ENCODE results near the gene FNBP1. TPM values are rescaled to one million over a fixed set of nuclear protein-coding genes. Genes with fewer than 3 reads are reported as not detected.
A peak's percentile ranks its signal among the peaks of the same experiment; 100 is the strongest.

FNBP1 gene
- total and polyA plus RNA-seq, 2 of the 13 experiments (the other 11 are each of a cell fraction or from before 2014, with no cell fraction given), result 5.4 to 19.5 TPM

DNA sequence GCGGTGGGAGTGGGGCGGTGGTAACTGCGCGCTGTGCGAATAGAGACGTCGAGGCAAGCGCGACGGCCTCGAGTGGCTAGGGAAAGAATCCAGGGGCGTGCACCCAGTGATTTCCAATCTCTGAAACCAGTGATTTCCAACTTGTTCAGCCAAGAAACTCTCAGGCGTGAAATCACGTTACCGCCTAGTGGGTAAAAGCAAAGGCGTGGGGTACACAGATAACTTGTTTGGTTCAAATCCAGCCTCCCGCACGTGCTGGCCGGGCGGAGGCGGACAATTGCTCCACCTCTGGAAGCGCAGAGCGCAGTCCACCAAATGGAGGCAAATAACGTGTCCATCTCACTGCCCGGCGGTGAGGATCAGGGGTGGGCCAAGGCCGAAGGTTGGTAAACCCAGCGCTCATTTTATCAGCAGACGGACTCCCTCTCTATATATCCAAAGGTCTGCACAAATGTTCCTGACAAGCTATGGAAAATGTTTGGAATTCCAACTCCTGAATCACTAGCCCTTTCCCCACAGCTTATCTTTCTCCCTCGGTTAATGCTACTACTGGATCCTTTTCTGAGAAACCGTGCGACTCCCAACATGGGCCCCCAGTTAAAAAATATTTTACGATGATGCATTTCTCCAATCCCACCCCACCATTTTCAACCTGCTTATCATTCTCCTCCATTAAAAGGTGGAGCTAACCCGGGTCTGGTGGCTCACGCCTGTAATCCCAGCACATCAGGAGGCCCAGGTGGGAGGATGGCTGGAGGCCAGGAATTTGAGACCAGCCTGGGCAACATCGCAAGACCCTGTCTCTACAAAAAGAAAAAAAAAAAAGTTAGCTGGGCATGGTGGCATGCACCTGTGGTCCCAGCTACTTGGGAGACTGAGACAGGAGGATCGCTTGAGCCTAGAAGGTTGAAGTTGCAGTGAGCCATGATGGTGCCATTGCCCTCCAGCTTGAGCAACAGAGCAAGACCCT is 950 bp upstream of the FNBP1 start (continued):
- TF ChIP-seq, protein P1, sequence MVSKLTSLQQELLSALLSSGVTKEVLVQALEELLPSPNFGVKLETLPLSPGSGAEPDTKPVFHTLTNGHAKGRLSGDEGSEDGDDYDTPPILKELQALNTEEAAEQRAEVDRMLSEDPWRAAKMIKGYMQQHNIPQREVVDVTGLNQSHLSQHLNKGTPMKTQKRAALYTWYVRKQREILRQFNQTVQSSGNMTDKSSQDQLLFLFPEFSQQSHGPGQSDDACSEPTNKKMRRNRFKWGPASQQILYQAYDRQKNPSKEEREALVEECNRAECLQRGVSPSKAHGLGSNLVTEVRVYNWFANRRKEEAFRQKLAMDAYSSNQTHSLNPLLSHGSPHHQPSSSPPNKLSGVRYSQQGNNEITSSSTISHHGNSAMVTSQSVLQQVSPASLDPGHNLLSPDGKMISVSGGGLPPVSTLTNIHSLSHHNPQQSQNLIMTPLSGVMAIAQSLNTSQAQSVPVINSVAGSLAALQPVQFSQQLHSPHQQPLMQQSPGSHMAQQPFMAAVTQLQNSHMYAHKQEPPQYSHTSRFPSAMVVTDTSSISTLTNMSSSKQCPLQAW (CRISPR knock-in tag; IDR thresholded peaks at IDR 0.05), result peak; percentile 79; the same call in 1 of the 2 replicates
- TF ChIP-seq, protein P2, sequence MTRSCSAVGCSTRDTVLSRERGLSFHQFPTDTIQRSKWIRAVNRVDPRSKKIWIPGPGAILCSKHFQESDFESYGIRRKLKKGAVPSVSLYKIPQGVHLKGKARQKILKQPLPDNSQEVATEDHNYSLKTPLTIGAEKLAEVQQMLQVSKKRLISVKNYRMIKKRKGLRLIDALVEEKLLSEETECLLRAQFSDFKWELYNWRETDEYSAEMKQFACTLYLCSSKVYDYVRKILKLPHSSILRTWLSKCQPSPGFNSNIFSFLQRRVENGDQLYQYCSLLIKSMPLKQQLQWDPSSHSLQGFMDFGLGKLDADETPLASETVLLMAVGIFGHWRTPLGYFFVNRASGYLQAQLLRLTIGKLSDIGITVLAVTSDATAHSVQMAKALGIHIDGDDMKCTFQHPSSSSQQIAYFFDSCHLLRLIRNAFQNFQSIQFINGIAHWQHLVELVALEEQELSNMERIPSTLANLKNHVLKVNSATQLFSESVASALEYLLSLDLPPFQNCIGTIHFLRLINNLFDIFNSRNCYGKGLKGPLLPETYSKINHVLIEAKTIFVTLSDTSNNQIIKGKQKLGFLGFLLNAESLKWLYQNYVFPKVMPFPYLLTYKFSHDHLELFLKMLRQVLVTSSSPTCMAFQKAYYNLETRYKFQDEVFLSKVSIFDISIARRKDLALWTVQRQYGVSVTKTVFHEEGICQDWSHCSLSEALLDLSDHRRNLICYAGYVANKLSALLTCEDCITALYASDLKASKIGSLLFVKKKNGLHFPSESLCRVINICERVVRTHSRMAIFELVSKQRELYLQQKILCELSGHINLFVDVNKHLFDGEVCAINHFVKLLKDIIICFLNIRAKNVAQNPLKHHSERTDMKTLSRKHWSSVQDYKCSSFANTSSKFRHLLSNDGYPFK (CRISPR knock-in tag; IDR thresholded peaks at IDR 0.05; ENCODE audit: borderline replicate concordance), result no peak; the same call in none of the 2 replicates
- TF ChIP-seq, protein P3, sequence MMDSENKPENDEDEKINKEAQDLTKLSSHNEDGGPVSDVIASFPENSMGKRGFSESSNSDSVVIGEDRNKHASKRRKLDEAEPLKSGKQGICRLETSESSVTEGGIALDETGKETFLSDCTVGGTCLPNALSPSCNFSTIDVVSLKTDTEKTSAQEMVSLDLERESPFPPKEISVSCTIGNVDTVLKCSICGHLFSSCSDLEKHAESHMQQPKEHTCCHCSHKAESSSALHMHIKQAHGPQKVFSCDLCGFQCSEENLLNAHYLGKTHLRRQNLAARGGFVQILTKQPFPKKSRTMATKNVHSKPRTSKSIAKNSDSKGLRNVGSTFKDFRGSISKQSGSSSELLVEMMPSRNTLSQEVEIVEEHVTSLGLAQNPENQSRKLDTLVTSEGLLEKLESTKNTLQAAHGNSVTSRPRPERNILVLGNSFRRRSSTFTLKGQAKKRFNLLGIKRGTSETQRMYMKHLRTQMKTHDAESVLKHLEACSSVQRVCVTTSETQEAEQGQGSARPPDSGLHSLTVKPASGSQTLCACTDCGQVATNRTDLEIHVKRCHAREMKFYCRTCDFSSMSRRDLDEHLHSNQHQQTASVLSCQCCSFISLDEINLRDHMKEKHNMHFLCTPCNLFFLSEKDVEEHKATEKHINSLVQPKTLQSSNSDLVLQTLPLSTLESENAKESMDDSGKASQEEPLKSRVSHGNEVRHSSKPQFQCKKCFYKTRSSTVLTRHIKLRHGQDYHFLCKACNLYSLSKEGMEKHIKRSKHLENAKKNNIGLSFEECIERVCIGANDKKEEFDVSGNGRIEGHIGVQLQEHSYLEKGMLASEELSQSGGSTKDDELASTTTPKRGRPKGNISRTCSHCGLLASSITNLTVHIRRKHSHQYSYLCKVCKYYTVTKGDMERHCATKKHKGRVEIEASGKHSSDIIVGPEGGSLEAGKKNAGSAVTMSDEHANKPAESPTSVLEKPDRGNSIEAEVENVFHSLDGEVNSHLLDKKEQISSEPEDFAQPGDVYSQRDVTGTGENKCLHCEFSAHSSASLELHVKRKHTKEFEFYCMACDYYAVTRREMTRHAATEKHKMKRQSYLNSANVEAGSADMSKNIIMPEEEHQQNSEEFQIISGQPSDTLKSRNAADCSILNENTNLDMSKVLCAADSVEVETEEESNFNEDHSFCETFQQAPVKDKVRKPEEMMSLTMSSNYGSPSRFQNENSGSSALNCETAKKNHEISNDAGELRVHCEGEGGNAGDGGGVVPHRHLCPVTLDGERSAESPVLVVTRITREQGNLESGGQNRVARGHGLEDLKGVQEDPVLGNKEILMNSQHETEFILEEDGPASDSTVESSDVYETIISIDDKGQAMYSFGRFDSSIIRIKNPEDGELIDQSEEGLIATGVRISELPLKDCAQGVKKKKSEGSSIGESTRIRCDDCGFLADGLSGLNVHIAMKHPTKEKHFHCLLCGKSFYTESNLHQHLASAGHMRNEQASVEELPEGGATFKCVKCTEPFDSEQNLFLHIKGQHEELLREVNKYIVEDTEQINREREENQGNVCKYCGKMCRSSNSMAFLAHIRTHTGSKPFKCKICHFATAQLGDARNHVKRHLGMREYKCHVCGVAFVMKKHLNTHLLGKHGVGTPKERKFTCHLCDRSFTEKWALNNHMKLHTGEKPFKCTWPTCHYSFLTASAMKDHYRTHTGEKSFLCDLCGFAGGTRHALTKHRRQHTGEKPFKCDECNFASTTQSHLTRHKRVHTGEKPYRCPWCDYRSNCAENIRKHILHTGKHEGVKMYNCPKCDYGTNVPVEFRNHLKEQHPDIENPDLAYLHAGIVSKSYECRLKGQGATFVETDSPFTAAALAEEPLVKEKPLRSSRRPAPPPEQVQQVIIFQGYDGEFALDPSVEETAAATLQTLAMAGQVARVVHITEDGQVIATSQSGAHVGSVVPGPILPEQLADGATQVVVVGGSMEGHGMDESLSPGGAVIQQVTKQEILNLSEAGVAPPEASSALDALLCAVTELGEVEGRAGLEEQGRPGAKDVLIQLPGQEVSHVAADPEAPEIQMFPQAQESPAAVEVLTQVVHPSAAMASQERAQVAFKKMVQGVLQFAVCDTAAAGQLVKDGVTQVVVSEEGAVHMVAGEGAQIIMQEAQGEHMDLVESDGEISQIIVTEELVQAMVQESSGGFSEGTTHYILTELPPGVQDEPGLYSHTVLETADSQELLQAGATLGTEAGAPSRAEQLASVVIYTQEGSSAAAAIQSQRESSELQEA (CRISPR knock-in tag; IDR thresholded peaks at IDR 0.05; ENCODE audit: not compliant biosample characterization), result peak; percentile 86
- TF ChIP-seq, protein P4, sequence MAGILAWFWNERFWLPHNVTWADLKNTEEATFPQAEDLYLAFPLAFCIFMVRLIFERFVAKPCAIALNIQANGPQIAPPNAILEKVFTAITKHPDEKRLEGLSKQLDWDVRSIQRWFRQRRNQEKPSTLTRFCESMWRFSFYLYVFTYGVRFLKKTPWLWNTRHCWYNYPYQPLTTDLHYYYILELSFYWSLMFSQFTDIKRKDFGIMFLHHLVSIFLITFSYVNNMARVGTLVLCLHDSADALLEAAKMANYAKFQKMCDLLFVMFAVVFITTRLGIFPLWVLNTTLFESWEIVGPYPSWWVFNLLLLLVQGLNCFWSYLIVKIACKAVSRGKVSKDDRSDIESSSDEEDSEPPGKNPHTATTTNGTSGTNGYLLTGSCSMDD (CRISPR knock-in tag; IDR thresholded peaks at IDR 0.05), result no peak
- TF ChIP-seq ZMYM2 (CRISPR knock-in tag; IDR thresholded peaks at IDR 0.05) (no peak), KDM5B (CRISPR knock-in tag; IDR thresholded peaks at IDR 0.05; ENCODE audit: borderline replicate concordance) (peak; percentile 62; the same call in 1 of the 2 replicates), ZNF790 (CRISPR knock-in tag; IDR thresholded peaks at IDR 0.05; ENCODE audit: borderline replicate concordance) (no peak), ZNF619 (CRISPR knock-in tag; IDR thresholded peaks at IDR 0.05) (no peak), SP2 (CRISPR knock-in tag; IDR thresholded peaks at IDR 0.05) (no peak), ZNF235 (CRISPR knock-in tag; IDR thresholded peaks at IDR 0.05; ENCODE audit: borderline replicate concordance) (no peak; the same call in 1 of the 2 replicates), ZNF772 (CRISPR knock-in tag; IDR thresholded peaks at IDR 0.05) (peak; percentile 56; the same call in 1 of the 2 replicates)
- TF ChIP-seq, protein P5, sequence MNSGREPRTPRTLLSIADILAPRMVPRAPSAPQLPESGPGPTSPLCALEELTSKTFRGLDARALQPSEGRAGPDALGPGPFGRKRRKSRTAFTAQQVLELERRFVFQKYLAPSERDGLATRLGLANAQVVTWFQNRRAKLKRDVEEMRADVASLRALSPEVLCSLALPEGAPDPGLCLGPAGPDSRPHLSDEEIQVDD (CRISPR knock-in tag; IDR thresholded peaks at IDR 0.05; ENCODE audit: borderline replicate concordance), result 0 out of 2 replicates have a peak, but pooled peaks have one; percentile 2
